Aorta (tissue), 5 donors: Measurements from ENCODE around the gene DOK7. TPM values are rescaled to one million over a fixed set of nuclear protein-coding genes. Genes with fewer than 3 reads are reported as not detected.
"Not testable (repeated sequence)": the region's sequence is repeated elsewhere in the genome, so short reads cannot be mapped to it uniquely, and the experiment has no call there.

Experiments used
- ATAC-seq: fragments of 200-7000 bp; cut with Tn5 transposase; one replicate; pipeline ENCODE4 v1.9.1; 2022; ENCODE audit warnings: moderate library complexity; ENCODE audit not compliant: low FRiP score
- DNase-seq, 2 donors: peaks; one replicate each; pipeline ENCODE4 v3.0.0-alpha.2; 2020
- H3K27ac ChIP-seq, 2 donors: one replicate each; pipeline ENCODE4 v1.5.1; 2013; ENCODE audit warnings: low read length in 2 of 2, mild to moderate bottlenecking in 2 of 2, moderate library complexity in 2 of 2, control low read depth in 1 of 2, inconsistent platforms in 1 of 2, low read depth in 1 of 2
- H3K27me3 ChIP-seq, 2 donors: one replicate each; pipeline ENCODE4 v1.6.1; 2013; ENCODE audit warnings: control low read depth in 1 of 2, low read length in 1 of 2, mild to moderate bottlenecking in 1 of 2, moderate library complexity in 1 of 2; ENCODE audit not compliant: insufficient read depth in 2 of 2, control insufficient read depth in 1 of 2
- H3K36me3 ChIP-seq, 2 donors: one replicate each; pipeline ENCODE4 v1.6.1; 2013; ENCODE audit warnings: control low read depth in 1 of 2, low read length in 1 of 2, mild to moderate bottlenecking in 1 of 2; ENCODE audit not compliant: insufficient read depth in 2 of 2, control insufficient read depth in 1 of 2
- H3K4me1 ChIP-seq, 2 donors: one replicate each; pipeline ENCODE4 v1.6.1; 2013; ENCODE audit warnings: low read length in 2 of 2, control low read depth in 1 of 2, mild to moderate bottlenecking in 1 of 2, moderate library complexity in 1 of 2; ENCODE audit not compliant: insufficient read depth in 2 of 2, control insufficient read depth in 1 of 2
- H3K4me3 ChIP-seq, 2 donors: one replicate each; pipeline ENCODE4 v1.5.1; 2013; ENCODE audit warnings: low read length in 2 of 2, control low read depth in 1 of 2, mild to moderate bottlenecking in 1 of 2
- H3K9me3 ChIP-seq: one replicate; pipeline ENCODE4 v1.6.1; 2013; ENCODE audit warnings: mild to moderate bottlenecking, low read length; ENCODE audit not compliant: control insufficient read depth
- WGBS, 2 donors: extraction: QIAGEN DNeasy Blood & Tissue Kit; methylation state at CpG; one replicate each; pipeline ENCODE4 v1.1.7; 2013; 5-methylcytosine and 5-hydroxymethylcytosine counted together
- intact Hi-C, 2 donors: fragments of 100-400 bp; cut with DNase I; formaldehyde crosslinking; loops; one replicate each; pipeline versions ENCODE4 v1.14.2 to v1.15.0; 2022
- polyA plus RNA-seq, 2 donors: library from polyadenylated mRNA; stranded (reverse); fragments of 200-250 nt; gene quantifications; one replicate each; pipeline ENCODE4 v1.2.3, GENCODE V29; 2013
- total RNA-seq, 2 donors: library from RNA; stranded (reverse); fragmentation: NEBNext Ultra II Directional; extraction: Animal tissue kit (Norgen Biotek cat#: 25700); gene quantifications; one replicate each; pipeline ENCODE4 v1.2.1, GENCODE V29; 2021
- donor health status: healthy with polysubstance abuse.
- donor health status: Bipolar disorder and iron deficiency.
- donor health status: DM: no; HTN: no; CAD: no.
- donor health status: DM: no; HTN: no; CAD: no.
- donor health status: DM: yes; HTN: yes; CAD: no.

The DOK7 gene
- total and polyA plus RNA-seq, 4 donors: 3.3 to 9.1 (median 4.7) TPM

GRCh38 chr4:3531318-3531878 lies 68.3 kb downstream of the DOK7 start:
- WGBS, 2 donors: 15 to 20% methylated on average over 17 of the region's 17 CpGs
- H3K36me3 ChIP-seq: no peaks in the 10 kb centered on the region
- no peaks in the 10 kb centered on the region for H3K27me3 ChIP-seq
- no peak overlapping the region for H3K27ac ChIP-seq
- ATAC-seq: no peak
- H3K9me3 ChIP-seq: no peaks in the 10 kb centered on the region
- intact Hi-C loops: loop anchor here in 1 of 2 donors (5.0 kb wide), 1 partner anchor 44 kb away; no protein-coding TSS in a partner anchor
- H3K4me3 ChIP-seq: peak overlapping the region; percentile 91 to 98
- no peaks in the 10 kb centered on the region for H3K4me1 ChIP-seq
- DNase-seq: peak in 1 of 2 donors; percentile 62

GRCh38 chr4:3531879-3532750 lies 69.0 kb downstream of the DOK7 start, which contains the start of gene LRPAP1:
Gene LRPAP1 (minus strand): TSS chr4:3532422. CDS start chr4:3532412, 10 bp downstream.
- DNase-seq (peak; percentile 95 to 98), ATAC-seq (peak; percentile 97)
- WGBS, 2 donors: 1% methylated on average over 82 to 84 of the region's 84 CpGs
- Histone ChIP-seq H3K9me3 (no peaks in the 10 kb centered on the region), H3K4me3 (peak within 1 kb of the TSS; percentile 91 to 98), H3K27ac (peak within 1 kb of the TSS in 1 of 2 donors; percentile 41), H3K4me1 (no peaks in the 10 kb centered on the region), H3K36me3 (no peaks in the 10 kb centered on the region), H3K27me3 (no peaks in the 10 kb centered on the region)
- intact Hi-C loops: loop anchor here in 1 of 2 donors (5.0 kb wide), 1 partner anchor 45 kb away; no protein-coding TSS in a partner anchor

- ATAC-seq (peak; percentile 80), DNase-seq (peak in 1 of 2 donors; percentile 74)
- H3K27ac ChIP-seq: no peak overlapping the region
- no peaks in the 10 kb centered on the region for H3K36me3 ChIP-seq
- H3K9me3 ChIP-seq: no peaks in the 10 kb centered on the region
- intact Hi-C loops: loop anchor here in 1 of 2 donors (5.0 kb wide), 1 partner anchor 46 kb away; no protein-coding TSS in a partner anchor
- WGBS, 2 donors: 9 to 12% methylated on average over 37 to 42 of the region's 42 CpGs
- H3K27me3 ChIP-seq: no peaks in the 10 kb centered on the region
- peak overlapping the region; percentile 4 to 14 for H3K4me3 ChIP-seq
- H3K4me1 ChIP-seq: no peaks in the 10 kb centered on the region
These were observed 69.8 kb downstream of the DOK7 start for GRCh38 chr4:3532751-3533422.

- Histone ChIP-seq H3K36me3 (no peaks in the 10 kb centered on the region), H3K27me3 (no peaks in the 10 kb centered on the region), H3K4me3 (no peak overlapping the region), H3K9me3 (no peaks in the 10 kb centered on the region), H3K27ac (no peak overlapping the region), H3K4me1 (no peaks in the 10 kb centered on the region)
- DNase-seq: no peak
- no peak for ATAC-seq
- intact Hi-C loops: loop anchor here in 1 of 2 donors (5.0 kb wide), 1 partner anchor 46 kb away; no protein-coding TSS in a partner anchor
- 95 to 96% methylated on average over 7 of the region's 7 CpGs for WGBS, 2 donors
These were observed 70.3 kb downstream of the DOK7 start for GRCh38 chr4:3533423-3533820.

- H3K27ac ChIP-seq, intact Hi-C loops, H3K36me3 ChIP-seq, H3K4me1 ChIP-seq, H3K4me3 ChIP-seq, H3K27me3 ChIP-seq, ATAC-seq, H3K9me3 ChIP-seq: not testable (repeated sequence)
- peak; percentile 19 to 33 for DNase-seq
- WGBS, 2 donors: 84 to 86% methylated on average over 8 to 10 of the region's 10 CpGs
These were observed 72.7 kb downstream of the DOK7 start for GRCh38 chr4:3535812-3536211.

- H3K36me3 ChIP-seq, H3K27me3 ChIP-seq, intact Hi-C loops, H3K9me3 ChIP-seq, H3K4me1 ChIP-seq, ATAC-seq, H3K27ac ChIP-seq, H3K4me3 ChIP-seq: not testable (repeated sequence)
- 95 to 99% methylated on average over 14 to 23 of the region's 23 CpGs for WGBS, 2 donors
- DNase-seq: peak; percentile 33 to 46
These were observed 75.8 kb downstream of the DOK7 start for GRCh38 chr4:3538906-3539305.

GRCh38 chr4:3543415-3543814 lies 80.3 kb downstream of the DOK7 start:
- WGBS, 2 donors: 80 to 83% methylated on average over 8 of the region's 8 CpGs
- intact Hi-C loops, ATAC-seq, H3K27me3 ChIP-seq, H3K4me3 ChIP-seq, H3K36me3 ChIP-seq, H3K9me3 ChIP-seq, H3K4me1 ChIP-seq, H3K27ac ChIP-seq: not testable (repeated sequence)
- peak in 1 of 2 donors; percentile 6 for DNase-seq
